HFF-Myc (cell line): ENCODE measurements around the gene GIMAP7.
"Not testable (repeated sequence)": the region's sequence is repeated elsewhere in the genome, so short reads cannot be mapped to it uniquely, and the experiment has no call there.

Source experiments
- DNase-seq: peaks from one replicate; pipeline ENCODE4 v3.0.0-alpha.2; 2011; ENCODE audit warnings: low read depth; ENCODE audit errors: extremely low read depth
- H3K4me3 ChIP-seq: replicated peaks from 2 replicates; pipeline ENCODE4 v1.5.1; 2011; ENCODE audit warnings: low read depth, mild to moderate bottlenecking, control low read depth, low read length
- CTCF ChIP-seq: IDR thresholded peaks from 2 replicates; pipeline ENCODE4 v1.5.1; 2012; ENCODE audit warnings: mild to moderate bottlenecking, low read depth, low read length, control low read depth; ENCODE audit errors: missing control alignments

Gene GIMAP7

GRCh38 chr7:150511048-150511447 is 3.6 kb upstream of the GIMAP7 start:
- TF ChIP-seq CTCF: no peak
- no peak overlapping the region for H3K4me3 ChIP-seq
- DNase-seq: no peak

GRCh38 chr7:150513758-150514157 is 914 bp upstream of the GIMAP7 start:
- TF ChIP-seq CTCF: no peak
- no peak for DNase-seq
- H3K4me3 ChIP-seq: no peak overlapping the region

GRCh38 chr7:150515248-150516147 is 826 bp downstream of the GIMAP7 start:
- DNase-seq: no peak
- H3K4me3 ChIP-seq: no peak overlapping the region

GRCh38 chr7:150516956-150517745 is 2.5 kb downstream of the GIMAP7 start:
- no peak for DNase-seq
- no peak overlapping the region for H3K4me3 ChIP-seq
- TF ChIP-seq CTCF: no peak

More at GRCh38 chr7:150515248-150516147, 826 bp downstream of the GIMAP7 start:
- no peak for TF ChIP-seq CTCF

GRCh38 chr7:150519310-150519709 is 4.6 kb downstream of the GIMAP7 start:
- no peak for TF ChIP-seq CTCF
- no peak for DNase-seq
- H3K4me3 ChIP-seq: no peak overlapping the region

GRCh38 chr7:150520145-150520544 is 5.5 kb downstream of the GIMAP7 start:
- no peak overlapping the region for H3K4me3 ChIP-seq
- no peak for TF ChIP-seq CTCF
- DNase-seq: no peak

GRCh38 chr7:150522931-150523330 is 8.3 kb downstream of the GIMAP7 start:
- not testable (repeated sequence) for DNase-seq, H3K4me3 ChIP-seq
